Measurements from ENCODE around the gene UBAP2L. TPM values are rescaled to one million over a fixed set of nuclear protein-coding genes. Genes with fewer than 3 reads are reported as not detected.

Gene UBAP2L
- total RNA-seq, 1 experiment from 2014 or later, result 265 TPM

GRCh38 chr1:154171880-154172279, 48.9 kb upstream of the UBAP2L start:
- Mint-ChIP-seq H3K9me3 (no peaks in the 10 kb centered on the region), H3K27me3 (ENCODE audit: low read depth) (no peaks in the 10 kb centered on the region), H3K36me3 (ENCODE audit: insufficient read depth in 1 of 3, low read depth in 3 of 3) (peaks cover 63 to 88% (median 79%) of the 10 kb centered on the region in 3 experiments; a peak in 6 of 7 replicates), H3K4me3 (no peak overlapping the region), H3K27ac (peak overlapping the region in 1 of 3 experiments; percentile 4; a peak in 1 of 7 replicates), H3K4me1 (no peaks in the 10 kb centered on the region)
- H2AK5ac ChIP-seq (ENCODE audit: insufficient read length, low read length), result no peak overlapping the region
- no peaks in the 10 kb centered on the region for H3K9me3 ChIP-seq (ENCODE audit: control insufficient read depth, low read depth, low read length)
- H3K18ac ChIP-seq (ENCODE audit: insufficient read length, low read depth, low read length), result no peak overlapping the region
- no peak overlapping the region for H3K9ac ChIP-seq (ENCODE audit: extremely low read depth, insufficient read length, low read length)
- H2BK5ac ChIP-seq (ENCODE audit: insufficient read length, low read length), result no peak overlapping the region
- no peaks in the 10 kb centered on the region for H3K27me3 ChIP-seq (ENCODE audit: insufficient read depth, low read length)
- no peaks in the 10 kb centered on the region for H4K20me1 ChIP-seq (ENCODE audit: control insufficient read depth, insufficient read depth, insufficient read length)
- H3K56ac ChIP-seq (ENCODE audit: insufficient read length, low read depth, low read length), result no peak overlapping the region
- H2BK120ac ChIP-seq (ENCODE audit: low read depth, low read length, poor library complexity, severe bottlenecking), result no peak overlapping the region
- H2BK15ac ChIP-seq (ENCODE audit: low read depth, low read length), result no peak overlapping the region
- no peak overlapping the region for H3K23ac ChIP-seq (ENCODE audit: insufficient read length, low read depth, low read length)
- WGBS (ENCODE audit: extremely low coverage, insufficient read length, low lambda C conversion rate), result no CpG with 5 or more reads among the region's 5 CpGs
- no peak overlapping the region for H3K4me2 ChIP-seq (ENCODE audit: insufficient read depth, insufficient read length, low read length)
- no peak overlapping the region for H4K91ac ChIP-seq (ENCODE audit: insufficient read length, low read depth, low read length)
- H3T11ph ChIP-seq (ENCODE audit: low read length), result no peak overlapping the region
- H2BK12ac ChIP-seq (ENCODE audit: insufficient read length, low read depth, low read length), result no peak overlapping the region
- DNase-seq, result no peak
- TF ChIP-seq CTCF (conservative IDR thresholded peaks at IDR 0.05), result no peak
- no peak overlapping the region for H3K27ac ChIP-seq (ENCODE audit: insufficient read length, low read depth, low read length)
- peaks cover 15% of the 10 kb centered on the region; the same call in 1 of the 2 replicates for H3K79me2 ChIP-seq (ENCODE audit: insufficient read depth, low read length)
- H2BK20ac ChIP-seq (ENCODE audit: low read depth, low read length, poor library complexity, severe bottlenecking), result no peak overlapping the region
- no peak overlapping the region for H2AFZ ChIP-seq (ENCODE audit: low read length)
- no peak overlapping the region for H3K14ac ChIP-seq (ENCODE audit: insufficient read depth, low read length)
- peaks cover 2% of the 10 kb centered on the region for H3K79me1 ChIP-seq (ENCODE audit: insufficient read depth, low read depth, low read length, poor library complexity, severe bottlenecking)
- no peak overlapping the region for H4K5ac ChIP-seq (ENCODE audit: insufficient read length, low read depth, low read length)
- no peak overlapping the region for H4K8ac ChIP-seq (replicated peaks; ENCODE audit: insufficient read length, low read depth, low read length)
- H3K4ac ChIP-seq (ENCODE audit: low read depth, low read length), result no peak overlapping the region
- no peaks in the 10 kb centered on the region for H3K4me1 ChIP-seq (ENCODE audit: insufficient read depth, low read length)
- H3K23me2 ChIP-seq (ENCODE audit: insufficient read length, low read depth, low read length, poor library complexity, severe bottlenecking), result no peaks in the 10 kb centered on the region

Measured in H9 (cell line).